Brain microvascular endothelial cell (primary cell): ENCODE measurements around the gene POLR2H.

ENCODE experiments used
- DNase-seq: peaks from one replicate; pipeline ENCODE4 v3.0.0-alpha.2; 2020
- H3K27ac ChIP-seq: fragments of 250-450 bp; sonication (Bioruptor Pico); 2 replicates; pipeline ENCODE4 v1.5.1; 2020; ENCODE audit warnings: mild to moderate bottlenecking, moderate library complexity
- H3K27me3 ChIP-seq: fragments of 250-450 bp; sonication (Bioruptor Pico); replicated peaks from 2 replicates; pipeline ENCODE4 v1.5.1; 2020; ENCODE audit warnings: mild to moderate bottlenecking
- H3K36me3 ChIP-seq: fragments of 250-450 bp; sonication (Bioruptor Pico); replicated peaks from 2 replicates; pipeline ENCODE4 v1.5.1; 2020; ENCODE audit warnings: mild to moderate bottlenecking
- H3K4me3 ChIP-seq: 2 replicates; pipeline ENCODE4 v1.5.1; 2011; ENCODE audit warnings: low read depth, mild to moderate bottlenecking, control low read depth, low read length, moderate library complexity
- in situ Hi-C: cut with HindIII; loops from 2 replicates; pipeline ENCODE4 v1.10.0; 2017; ENCODE audit warnings: low sequenced_read_pairs, low pct_ligation_motif_present
- TF ChIP-seq, protein P1 (sequence below): IDR thresholded peaks from 2 replicates; pipeline ENCODE4 v1.5.1; 2011; ENCODE audit warnings: low read depth, mild to moderate bottlenecking, moderate library complexity, low read length, control low read depth, inconsistent platforms; ENCODE audit errors: missing control alignments

POLR2H gene

DNA sequence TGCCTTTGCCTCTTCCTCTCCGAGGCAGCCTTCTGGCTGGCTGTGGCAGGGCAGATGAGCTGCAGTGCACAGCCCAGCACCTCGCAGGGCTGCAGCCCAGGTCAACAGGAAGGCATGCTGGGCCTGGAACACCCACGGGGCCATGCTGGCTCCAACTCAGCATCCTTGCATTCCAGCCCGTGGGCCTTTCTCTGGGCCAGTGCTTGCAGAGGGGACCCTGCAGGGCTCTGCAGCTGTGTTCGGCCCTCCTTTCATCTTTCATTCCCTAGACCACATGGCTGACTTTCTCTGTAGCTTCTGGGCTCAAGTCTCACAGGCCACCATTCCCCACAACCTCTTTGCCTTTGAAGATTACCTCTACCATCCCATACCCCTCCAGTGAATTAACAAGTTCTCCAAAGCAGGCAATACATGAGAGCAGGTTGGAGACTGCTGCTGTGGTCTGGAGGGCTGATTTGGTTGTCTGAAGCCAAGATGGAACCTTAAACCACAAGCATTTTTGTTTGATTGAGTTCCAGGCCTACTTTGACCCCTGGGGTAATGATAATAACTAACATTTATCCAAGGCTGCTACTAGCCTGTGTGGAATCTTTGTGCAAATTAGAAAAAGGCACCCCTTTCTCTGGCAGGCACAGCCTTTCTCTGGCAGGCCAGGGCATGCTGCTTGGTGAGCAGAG, 18.2 kb upstream of the POLR2H start:
- Histone ChIP-seq H3K36me3 (no peaks in the 10 kb centered on the region), H3K4me3 (no peak overlapping the region), H3K27me3 (no peaks in the 10 kb centered on the region), H3K27ac (no peak overlapping the region)
- TF ChIP-seq, protein P1, sequence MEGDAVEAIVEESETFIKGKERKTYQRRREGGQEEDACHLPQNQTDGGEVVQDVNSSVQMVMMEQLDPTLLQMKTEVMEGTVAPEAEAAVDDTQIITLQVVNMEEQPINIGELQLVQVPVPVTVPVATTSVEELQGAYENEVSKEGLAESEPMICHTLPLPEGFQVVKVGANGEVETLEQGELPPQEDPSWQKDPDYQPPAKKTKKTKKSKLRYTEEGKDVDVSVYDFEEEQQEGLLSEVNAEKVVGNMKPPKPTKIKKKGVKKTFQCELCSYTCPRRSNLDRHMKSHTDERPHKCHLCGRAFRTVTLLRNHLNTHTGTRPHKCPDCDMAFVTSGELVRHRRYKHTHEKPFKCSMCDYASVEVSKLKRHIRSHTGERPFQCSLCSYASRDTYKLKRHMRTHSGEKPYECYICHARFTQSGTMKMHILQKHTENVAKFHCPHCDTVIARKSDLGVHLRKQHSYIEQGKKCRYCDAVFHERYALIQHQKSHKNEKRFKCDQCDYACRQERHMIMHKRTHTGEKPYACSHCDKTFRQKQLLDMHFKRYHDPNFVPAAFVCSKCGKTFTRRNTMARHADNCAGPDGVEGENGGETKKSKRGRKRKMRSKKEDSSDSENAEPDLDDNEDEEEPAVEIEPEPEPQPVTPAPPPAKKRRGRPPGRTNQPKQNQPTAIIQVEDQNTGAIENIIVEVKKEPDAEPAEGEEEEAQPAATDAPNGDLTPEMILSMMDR = no peak
- in situ Hi-C loops = no loop called here
- no peak for DNase-seq

DNA sequence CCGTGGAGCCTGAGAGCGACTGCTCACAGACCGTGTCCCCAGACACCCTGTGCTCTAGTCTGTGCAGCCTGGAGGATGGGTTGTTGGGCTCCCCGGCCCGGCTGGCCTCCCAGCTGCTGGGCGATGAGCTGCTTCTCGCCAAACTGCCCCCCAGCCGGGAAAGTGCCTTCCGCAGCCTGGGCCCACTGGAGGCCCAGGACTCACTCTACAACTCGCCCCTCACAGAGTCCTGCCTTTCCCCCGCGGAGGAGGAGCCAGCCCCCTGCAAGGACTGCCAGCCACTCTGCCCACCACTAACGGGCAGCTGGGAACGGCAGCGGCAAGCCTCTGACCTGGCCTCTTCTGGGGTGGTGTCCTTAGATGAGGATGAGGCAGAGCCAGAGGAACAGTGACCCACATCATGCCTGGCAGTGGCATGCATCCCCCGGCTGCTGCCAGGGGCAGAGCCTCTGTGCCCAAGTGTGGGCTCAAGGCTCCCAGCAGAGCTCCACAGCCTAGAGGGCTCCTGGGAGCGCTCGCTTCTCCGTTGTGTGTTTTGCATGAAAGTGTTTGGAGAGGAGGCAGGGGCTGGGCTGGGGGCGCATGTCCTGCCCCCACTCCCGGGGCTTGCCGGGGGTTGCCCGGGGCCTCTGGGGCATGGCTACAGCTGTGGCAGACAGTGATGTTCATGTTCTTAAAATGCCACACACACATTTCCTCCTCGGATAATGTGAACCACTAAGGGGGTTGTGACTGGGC, 16.8 kb upstream of the POLR2H start:
- DNase-seq = no peak
- Histone ChIP-seq H3K36me3 (no peaks in the 10 kb centered on the region), H3K27me3 (no peaks in the 10 kb centered on the region), H3K4me3 (no peak overlapping the region), H3K27ac (no peak overlapping the region)
- TF ChIP-seq, protein P1 = no peak
- in situ Hi-C loops = no loop called here

DNA sequence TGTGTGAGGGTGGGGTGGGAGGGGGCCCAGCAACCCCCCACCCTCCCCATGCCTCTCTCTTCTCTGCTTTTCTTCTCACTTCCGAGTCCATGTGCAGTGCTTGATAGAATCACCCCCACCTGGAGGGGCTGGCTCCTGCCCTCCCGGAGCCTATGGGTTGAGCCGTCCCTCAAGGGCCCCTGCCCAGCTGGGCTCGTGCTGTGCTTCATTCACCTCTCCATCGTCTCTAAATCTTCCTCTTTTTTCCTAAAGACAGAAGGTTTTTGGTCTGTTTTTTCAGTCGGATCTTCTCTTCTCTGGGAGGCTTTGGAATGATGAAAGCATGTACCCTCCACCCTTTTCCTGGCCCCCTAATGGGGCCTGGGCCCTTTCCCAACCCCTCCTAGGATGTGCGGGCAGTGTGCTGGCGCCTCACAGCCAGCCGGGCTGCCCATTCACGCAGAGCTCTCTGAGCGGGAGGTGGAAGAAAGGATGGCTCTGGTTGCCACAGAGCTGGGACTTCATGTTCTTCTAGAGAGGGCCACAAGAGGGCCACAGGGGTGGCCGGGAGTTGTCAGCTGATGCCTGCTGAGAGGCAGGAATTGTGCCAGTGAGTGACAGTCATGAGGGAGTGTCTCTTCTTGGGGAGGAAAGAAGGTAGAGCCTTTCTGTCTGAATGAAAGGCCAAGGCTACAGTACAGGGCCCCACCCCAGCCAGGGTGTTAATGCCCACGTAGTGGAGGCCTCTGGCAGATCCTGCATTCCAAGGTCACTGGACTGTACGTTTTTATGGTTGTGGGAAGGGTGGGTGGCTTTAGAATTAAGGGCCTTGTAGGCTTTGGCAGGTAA, 16.0 kb upstream of the POLR2H start:
- Histone ChIP-seq H3K4me3 (no peak overlapping the region), H3K27me3 (no peaks in the 10 kb centered on the region), H3K36me3 (no peaks in the 10 kb centered on the region), H3K27ac (no peak overlapping the region)
- DNase-seq = peak; percentile 53
- TF ChIP-seq, protein P1 = peak; percentile 78
- in situ Hi-C loops = no loop called here

DNA sequence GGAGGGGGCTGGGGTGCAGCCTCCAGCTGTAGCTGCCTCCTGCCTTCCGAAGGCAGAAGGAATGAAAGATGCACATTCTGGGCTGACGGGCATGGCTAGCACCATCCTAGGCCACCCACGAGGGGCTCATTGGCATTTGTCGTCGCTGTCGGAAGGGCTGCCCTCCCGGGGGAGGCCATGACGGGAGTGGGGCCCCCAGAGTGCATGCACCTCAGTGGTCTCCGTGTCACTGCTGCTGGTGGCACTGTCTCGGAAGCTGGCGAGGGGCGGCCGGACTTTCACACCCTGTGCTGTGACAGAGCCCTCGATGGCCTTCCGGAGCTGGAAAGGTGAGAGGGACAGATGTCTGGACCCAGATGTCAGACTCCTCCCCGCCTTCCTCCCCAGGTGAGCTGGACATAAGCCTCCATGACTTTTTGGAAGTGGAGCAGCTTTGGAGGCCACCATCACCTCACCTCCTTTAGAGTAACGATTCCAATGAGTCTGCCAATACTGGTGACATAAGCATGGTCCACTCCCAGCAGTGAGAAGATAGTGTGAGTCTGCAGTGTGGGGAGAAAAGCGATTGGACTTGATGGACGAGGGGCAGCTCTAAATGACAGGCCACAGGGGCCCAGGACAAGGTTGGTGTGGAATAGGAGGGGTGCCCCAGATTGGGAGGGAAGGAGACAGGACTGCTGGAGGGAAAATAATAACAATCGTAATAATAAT, 14.9 kb upstream of the POLR2H start:
- Histone ChIP-seq H3K36me3 (no peaks in the 10 kb centered on the region), H3K27me3 (no peaks in the 10 kb centered on the region), H3K4me3 (no peak overlapping the region), H3K27ac (no peak overlapping the region)
- TF ChIP-seq, protein P1 = no peak
- DNase-seq = no peak
- in situ Hi-C loops = no loop called here

DNA sequence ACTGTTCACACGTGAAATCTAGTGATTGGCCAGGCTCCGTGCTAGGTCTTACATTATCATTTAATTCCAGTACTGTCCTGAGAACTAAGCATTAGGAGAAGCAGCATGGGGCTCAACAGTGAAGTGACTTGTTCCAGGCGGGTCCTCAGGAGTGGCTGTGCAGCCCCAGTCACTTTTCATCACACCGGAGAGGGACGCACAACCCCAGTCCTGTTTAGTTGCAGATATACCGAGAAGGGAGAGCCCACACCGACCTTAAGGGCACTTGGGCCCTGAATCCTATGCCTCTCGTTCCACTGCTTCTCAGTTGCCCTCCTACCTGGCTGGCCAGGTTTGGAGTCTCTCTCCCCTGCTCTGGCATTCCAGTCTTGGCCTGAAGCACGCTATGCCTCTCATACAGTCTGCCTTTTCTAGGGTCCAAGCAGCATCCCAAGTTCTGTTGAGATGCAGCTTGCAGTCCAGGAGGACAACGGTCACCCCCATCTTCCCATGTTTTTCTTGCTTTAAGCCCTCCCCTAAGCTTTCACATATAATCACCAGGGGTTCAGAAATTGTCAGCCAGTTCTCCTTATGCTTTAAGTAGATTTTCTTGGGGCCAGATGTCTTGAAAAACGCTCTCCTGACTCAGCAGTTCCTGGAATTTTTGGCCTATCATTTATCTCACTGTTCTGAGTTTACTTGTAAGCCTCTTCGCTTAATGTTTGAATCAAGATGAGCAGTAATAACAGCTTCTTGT, 14.0 kb upstream of the POLR2H start:
- in situ Hi-C loops = no loop called here
- no peaks in the 10 kb centered on the region for H3K36me3 ChIP-seq
- DNase-seq = no peak
- H3K4me3 ChIP-seq = no peak overlapping the region
- no peak overlapping the region for H3K27ac ChIP-seq
- TF ChIP-seq, protein P1 = no peak
- no peaks in the 10 kb centered on the region for H3K27me3 ChIP-seq
